CD4-positive, alpha-beta T cell treated with Interleukin-10 for 1 hour (primary cell): ENCODE results near the gene CTU2.

ENCODE experiments used
- DNase-seq: peaks from one replicate; pipeline ENCODE4 v3.0.0-alpha.2; 2020

The CTU2 gene

DNA sequence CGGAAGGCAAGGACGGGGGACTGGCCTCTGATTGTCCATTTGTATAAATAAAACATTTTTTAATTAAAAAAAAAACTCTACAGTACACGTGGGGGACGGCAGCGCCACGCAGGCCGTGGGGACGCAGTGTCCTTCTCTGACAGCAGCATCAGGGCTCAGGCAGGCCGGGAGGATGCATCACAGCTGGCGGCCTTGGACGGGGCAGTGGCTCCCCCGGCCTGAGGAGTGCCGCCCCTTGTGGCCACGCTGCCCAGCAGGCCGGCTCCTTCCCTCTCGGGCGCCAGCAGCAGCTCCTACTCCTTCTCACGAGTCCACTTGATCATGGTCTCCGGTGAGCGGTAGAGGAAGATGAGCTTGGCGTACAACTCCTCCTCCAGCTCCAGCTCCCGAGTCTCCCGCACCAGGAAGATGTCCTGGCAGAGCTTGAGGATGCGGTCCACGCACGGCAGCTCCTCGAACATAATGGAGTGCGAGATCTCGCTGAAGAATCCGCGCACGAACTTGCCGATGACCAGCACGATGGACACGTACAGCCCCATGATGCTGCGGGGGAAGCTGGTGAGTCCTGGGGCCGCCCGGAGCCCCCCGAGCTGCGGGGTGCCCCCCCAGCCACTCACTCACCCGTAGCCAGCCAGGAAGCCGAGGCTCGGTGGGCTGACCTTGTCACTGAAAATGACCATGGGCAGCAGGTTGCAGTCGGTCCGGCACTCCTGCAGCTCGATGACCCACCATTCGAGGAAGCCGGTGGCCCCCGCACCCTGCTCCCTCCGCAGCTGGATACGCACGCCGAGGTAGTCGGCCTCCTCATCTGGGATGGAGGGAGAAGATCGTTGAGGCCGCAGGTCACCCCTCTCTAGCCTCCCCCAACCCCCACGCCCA, 9.2 kb downstream of the CTU2 start:
- DNase-seq: no peak

GRCh38 chr16:88716201-88716600, 9.9 kb downstream of the CTU2 start:
- no peak for DNase-seq

DNA sequence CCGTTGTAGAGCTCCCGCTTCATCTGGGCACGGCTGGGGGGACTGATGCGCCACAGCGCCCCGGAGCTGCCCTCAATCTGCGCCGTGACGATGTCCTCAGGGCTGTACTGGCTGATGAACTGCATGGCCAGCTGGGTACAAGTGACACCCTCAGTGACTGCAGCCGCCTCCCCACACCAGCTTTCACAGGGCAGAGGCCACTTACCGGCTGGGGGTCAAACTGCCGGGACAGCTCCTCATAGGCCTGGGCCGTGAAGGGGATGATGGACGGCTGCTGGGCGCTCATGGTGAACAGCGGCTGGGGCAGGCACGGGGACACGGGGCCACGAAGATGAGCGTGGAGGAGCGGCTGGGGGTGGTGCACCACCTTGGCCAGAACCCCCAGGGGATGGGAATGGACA, 10.3 kb downstream of the CTU2 start:
- no peak for DNase-seq

DNA sequence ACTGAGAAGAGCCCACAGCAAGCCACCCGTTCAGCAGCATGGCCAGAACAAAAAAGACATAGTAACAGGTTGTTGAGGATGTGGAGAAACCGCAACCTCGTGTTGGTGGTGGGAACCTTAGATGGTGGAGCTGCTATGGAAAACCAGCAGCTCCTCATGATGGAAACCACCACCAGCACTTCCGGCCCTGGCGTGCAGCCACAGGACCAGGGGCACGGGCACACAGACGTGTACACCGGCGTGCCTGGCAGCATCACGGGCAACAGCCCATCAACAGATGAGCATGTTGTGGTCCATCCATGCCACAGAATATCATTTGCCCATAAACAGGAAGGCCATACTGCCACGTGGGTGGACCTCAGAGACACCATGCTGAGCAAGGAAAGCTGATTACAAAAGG, 11.9 kb downstream of the CTU2 start:
- no peak for DNase-seq

- no peak for DNase-seq
These were observed 13.1 kb downstream of the CTU2 start for GRCh38 chr16:88719267-88719932.

DNA sequence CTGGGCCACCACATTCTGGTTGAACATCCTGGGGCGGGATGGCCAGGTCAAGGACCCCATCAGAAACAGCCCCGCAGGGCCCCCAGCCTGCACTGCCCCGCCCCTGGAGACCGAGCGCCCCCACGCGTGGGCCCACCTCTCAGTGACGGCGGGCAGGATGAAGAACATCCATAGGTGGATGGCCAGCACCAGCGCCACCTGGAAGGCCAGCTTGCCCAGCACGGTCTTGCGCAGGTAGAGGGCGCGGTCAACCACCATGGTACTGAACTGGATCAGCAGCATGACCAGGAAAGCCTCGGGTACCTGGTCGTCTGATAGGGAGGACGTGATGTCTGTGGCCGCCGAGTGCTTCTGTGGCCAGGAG, 13.6 kb downstream of the CTU2 start:
- DNase-seq: no peak

GRCh38 chr16:88720396-88720970, 14.2 kb downstream of the CTU2 start:
- DNase-seq: no peak

- no peak for DNase-seq
These were observed 14.9 kb downstream of the CTU2 start for GRCh38 chr16:88721236-88721635.

GRCh38 chr16:88721815-88722755, 15.8 kb downstream of the CTU2 start:
- no peak for DNase-seq

DNA sequence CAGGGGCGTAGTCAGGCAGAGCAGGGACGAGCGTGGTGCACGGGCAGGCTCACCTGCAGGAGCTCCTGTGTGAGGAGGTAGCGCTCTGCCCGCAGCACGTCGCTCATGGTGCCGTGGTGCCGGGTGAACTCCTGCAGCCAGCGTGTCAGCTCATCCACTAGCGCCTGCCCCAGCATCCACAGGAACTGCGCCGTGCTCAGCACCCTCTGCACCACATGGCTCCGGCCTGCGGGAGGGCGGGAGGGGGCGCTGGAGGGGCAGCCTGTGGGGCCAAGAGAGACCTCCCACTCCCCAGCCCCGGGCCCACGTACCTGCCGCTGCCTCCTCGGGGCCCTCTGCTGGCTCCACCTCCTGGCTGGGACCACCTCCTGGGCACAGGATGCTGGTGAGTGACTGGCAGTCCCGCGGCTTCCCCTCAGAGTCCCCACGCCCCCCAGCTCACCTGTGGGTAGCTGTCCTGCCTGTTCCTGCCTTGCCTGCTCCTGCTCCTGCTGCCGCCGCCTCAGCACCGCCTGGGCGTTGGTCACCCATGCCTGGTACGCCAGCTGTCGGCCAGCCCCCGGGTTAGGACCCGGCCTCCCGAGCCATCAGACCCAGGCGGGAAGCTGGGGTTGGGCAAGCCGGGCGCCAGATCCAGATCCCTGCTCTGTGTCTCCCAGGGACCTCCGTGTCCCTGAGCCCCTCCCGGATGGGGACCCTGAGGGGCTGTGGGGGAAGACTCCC, 16.6 kb downstream of the CTU2 start:
- no peak for DNase-seq

DNA sequence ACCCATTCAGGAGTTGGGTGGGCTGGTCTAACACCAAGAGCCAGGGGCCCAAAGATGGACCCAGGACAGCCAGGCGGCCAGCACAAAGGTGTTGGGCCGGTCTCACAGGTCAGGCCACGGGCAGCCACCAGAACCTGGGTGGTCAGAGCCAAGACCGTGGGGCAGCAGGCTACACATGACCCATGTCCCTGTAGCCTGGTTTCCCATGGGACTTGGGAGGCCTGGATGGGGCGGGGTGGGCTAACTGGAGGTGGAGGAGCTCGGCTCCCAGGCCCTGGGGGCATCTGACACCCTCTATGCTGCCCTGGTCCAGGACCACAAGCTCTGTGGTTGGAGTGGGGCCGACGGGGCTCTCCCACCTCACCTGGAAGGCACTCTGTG, 17.2 kb downstream of the CTU2 start:
- DNase-seq: no peak

DNA sequence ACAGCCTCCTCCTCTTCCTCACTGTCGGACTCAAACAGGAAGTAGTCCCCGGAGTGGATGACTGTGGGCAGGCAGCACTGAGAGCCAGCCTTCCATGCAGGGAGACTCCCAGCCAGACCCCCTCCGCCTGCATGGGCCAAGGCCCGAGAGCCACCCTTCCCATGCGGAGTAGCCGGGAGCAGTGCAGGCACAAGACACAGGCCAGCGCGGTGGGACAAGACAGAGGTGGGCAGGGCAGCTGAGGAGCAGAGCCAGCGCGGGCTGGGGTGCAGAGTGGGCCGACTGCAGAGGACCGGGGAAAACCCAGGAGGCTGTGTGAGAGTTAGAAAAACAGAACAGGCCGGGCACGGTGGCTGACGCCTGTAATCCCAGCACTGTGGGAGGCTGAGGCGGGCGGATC, 17.6 kb downstream of the CTU2 start:
- DNase-seq: no peak

GRCh38 chr16:88724855-88725555, 18.7 kb downstream of the CTU2 start:
- no peak for DNase-seq

GRCh38 chr16:88725609-88726407, 19.5 kb downstream of the CTU2 start:
- DNase-seq: no peak

DNA sequence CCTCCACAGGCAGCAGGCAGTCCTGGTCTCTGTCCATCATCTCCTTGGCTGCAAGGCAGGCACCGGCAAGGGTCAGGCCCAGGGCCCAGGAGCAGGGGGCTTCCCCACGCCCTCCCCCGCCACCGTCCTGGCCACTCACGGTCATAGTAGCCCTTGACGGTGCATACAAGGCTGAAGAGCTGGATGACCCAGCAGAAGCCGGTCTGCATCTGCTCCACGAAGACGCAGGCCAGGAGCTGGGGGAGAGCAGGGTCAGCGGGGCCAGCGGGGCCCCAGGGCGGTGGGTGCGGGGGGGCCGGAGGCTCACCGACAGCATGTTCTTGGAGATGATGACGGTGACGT, 20.1 kb downstream of the CTU2 start:
- no peak for DNase-seq

- no peak for DNase-seq
These were observed 20.7 kb downstream of the CTU2 start for GRCh38 chr16:88726981-88727380.

GRCh38 chr16:88727871-88728270, 21.6 kb downstream of the CTU2 start:
- DNase-seq: no peak

DNA sequence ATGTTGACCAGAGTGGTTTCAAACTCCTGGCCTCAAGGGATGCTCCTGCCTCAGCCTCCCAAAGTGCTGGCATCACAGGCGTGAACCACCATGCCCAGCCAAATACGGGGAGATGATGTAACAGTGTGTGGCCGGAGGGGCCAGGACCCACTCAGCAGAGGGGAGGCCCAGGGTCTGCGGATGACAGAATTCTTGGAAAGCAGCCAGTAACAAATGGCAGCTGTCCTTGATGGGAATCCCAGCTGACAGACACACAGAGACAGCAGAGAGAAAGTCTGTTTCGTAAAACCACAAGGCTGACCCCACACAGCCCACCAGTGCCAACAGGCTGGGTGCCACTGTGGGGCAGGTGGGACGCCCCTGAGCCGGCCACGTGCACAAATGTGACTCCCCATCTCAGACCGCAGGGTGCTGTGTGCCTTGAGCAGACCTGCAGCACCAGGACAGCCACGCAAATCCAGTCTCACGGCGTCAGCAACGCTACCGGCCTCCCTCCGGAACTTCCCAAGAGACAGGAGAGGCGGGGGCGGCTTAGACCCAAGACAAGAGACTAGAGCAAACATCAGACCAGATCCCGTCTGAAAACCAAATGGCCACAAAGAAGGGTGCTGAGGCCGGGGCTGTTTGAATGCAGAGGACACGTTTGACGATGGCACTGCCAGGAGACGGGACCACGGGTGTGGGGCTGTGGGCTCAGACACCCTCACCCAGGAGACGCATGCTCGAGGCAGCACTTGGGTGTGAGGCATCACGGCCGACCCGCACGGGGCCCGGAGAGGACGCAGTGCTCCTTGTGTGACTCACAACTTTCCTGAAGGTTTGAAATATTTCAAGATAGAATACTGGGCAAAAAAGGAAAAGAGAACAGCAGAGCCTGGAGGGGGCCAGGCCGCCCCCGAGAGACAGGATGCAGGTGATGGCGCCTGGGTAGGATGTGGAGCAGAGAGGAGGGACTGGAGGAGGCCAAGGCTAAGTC, 24.6 kb downstream of the CTU2 start:
- DNase-seq: no peak

GRCh38 chr16:88731699-88732098, 25.4 kb downstream of the CTU2 start:
- DNase-seq: no peak
